HG03097 (cell line): ENCODE results near the gene KIAA1614.
"Not testable (repeated sequence)": the region's sequence is repeated elsewhere in the genome, so short reads cannot be mapped to it uniquely, and the experiment has no call there.

ENCODE experiments used
- ATAC-seq: cut with Tn5 transposase; IDR thresholded peaks from one replicate; pipeline ENCODE4 v1.9.1; 2021; ENCODE audit not compliant: unreplicated experiment, low FRiP score

KIAA1614 gene

GRCh38 chr1:180954005-180954800, 41.5 kb downstream of the KIAA1614 start:
- ATAC-seq: no peak

GRCh38 chr1:180954801-180955165, 42.1 kb downstream of the KIAA1614 start:
- ATAC-seq: no peak

GRCh38 chr1:180956028-180956640, 43.4 kb downstream of the KIAA1614 start:
- no peak for ATAC-seq

DNA sequence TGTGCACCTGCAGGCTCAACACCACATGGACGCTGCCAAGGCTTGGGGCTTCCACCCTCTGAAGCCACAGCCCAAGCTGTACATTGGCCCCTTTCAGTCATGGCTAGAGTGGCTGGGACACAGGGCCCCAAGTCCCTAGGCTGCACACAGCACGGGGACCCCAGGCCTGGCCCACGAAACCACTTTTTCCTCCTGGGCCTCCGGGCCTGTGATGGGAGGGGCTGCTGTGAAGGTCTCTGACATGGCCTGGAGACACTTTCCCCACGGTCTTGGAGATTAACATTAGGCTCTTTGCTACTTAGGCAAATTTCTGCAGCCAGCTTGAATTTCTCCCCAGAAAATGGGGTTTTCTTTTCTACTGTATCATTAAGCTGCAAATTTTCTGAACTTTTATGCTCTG, 46.9 kb downstream of the KIAA1614 start:
- not testable (repeated sequence) for ATAC-seq

GRCh38 chr1:180961622-180962021, 48.9 kb downstream of the KIAA1614 start:
- ATAC-seq: no peak

DNA sequence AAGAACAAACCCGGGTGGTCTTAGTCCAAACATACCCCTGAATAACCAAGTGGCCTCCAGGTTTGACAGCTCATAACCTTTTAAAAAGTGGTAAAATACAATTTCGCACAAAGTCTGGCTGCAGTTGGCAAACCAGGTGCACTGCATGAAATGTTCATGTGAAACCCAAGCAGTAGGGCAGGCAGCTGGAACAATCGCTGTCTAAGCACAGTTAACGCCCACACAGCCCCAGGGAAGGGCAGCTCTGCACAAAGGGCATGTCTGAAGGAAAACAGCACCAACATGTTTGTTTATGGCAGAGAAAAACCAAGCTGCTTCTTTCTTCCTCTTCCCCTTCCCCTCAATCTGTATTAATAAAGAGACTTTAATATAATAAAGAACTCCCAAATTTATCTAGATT, 49.5 kb downstream of the KIAA1614 start:
- ATAC-seq: no peak

- no peak for ATAC-seq
Measured at GRCh38 chr1:180964056-180964455, 51.4 kb downstream of the KIAA1614 start.

DNA sequence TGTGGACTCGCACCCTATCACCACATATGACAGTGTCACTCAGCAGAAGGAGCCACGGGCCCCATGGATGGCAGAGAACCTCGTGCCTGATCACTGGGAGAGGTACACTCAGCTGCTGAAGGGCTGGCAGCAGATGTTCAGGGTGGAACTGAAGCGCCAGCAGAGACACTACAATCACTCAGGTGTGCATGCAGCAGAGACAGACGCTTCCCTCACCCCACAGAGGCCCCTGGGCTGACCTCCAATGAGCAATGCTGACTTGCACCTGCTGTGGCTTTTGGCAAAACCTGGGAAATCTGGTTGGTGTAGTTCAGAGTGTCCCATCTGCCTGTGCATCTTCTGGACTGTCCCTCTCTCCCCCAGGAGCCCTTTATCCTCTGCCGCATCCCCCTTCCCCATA, 51.9 kb downstream of the KIAA1614 start:
- no peak for ATAC-seq

GRCh38 chr1:180966312-180966711, 53.6 kb downstream of the KIAA1614 start:
- no peak for ATAC-seq

- no peak for ATAC-seq
Measured at GRCh38 chr1:180966744-180967536, 54.2 kb downstream of the KIAA1614 start.

DNA sequence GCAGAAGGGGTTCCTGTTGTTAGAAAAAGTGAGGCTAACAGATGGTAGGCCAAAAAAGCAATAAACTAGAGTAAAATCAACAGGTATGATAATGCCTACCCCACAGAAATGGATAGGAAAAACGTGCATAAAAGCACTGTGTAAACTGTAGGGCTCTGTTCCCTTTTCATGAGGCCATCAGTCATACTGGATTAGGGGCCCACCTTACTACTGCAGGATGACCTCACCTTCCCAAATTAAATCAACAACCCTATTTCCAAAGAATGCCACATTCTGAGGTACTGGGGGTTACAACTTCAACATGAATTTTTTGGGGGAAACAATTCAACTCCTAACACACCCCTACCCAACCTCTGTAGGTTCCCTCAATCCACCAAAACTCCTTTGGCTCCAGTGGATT, 54.9 kb downstream of the KIAA1614 start:
- no peak for ATAC-seq

DNA sequence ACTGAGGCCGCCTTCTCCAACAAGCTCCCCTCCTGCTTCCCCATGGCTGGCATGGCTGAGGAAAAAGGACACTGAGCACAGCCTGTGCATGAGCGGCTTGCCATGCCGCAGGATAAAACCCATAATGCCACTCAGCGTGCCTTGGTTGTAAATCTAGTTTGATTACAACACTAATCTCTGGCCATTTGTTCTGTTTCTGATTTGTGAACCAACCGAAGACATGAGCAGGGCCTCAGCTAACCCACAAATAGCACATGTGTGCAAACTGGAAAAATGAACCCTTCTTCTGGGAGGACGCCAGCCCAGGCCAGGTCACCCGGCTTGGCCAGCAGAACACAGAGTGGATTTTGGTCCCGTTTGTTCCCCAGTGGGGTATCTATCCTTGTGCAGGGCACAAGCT, 56.1 kb downstream of the KIAA1614 start:
- not testable (repeated sequence) for ATAC-seq

DNA sequence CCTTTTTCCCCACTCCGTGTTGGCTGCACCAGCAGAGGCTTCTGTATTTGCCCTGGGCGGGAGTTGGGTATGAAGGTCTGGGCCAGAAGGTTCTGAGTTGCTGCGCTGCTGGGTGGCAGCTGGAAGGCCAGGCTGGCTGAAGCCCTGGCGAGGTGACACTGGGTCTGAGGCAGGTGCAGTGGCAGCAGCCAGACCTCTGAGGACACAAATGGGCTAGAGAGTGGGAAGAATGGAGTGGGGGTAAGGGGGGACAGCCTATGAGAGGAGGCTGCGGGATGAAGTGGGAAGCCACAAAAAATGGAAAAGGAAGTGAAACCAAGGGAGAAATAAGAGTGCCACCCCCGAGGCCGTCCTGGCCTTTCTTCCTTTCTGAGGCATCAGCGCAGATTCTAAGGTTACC, 56.7 kb downstream of the KIAA1614 start:
- ATAC-seq: no peak

DNA sequence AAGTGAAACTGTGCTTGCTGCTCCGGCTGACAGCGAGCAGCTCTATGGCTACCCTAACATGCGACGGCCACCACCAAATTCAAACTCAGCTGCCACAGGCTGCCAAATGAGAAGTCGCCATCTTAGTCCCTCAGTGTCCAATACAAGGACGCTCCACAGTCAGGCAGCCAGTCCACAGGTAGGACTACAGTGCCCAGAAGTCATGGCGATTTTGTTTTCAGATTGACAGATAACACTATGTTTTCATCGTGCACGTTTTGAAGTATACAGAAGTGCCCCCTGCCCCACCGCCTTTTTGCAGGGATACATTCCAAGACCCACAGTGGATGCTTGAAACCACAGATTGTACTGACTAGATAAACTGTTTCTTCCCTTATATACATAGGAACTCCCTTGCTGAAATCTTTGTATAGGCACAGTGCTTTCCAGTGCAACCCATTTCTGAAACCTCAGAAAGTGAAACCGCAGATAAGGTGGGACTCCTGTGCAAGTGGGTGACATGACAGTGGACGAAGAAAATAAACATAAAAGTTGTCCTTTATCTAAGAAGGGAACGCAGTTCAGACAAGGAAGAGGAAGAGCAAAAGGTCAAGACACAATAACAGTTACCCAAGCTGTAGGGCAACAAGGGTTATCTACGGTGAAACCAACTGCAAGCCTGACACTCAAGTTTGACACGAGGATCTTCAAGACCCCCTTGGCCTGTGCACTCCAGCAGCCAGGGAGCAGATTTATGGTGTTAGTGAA, 57.8 kb downstream of the KIAA1614 start:
- no peak for ATAC-seq

GRCh38 chr1:180971273-180971997, 58.7 kb downstream of the KIAA1614 start:
- no peak for ATAC-seq

GRCh38 chr1:180973369-180973768, 60.7 kb downstream of the KIAA1614 start:
- ATAC-seq: no peak

- no peak for ATAC-seq
Measured at GRCh38 chr1:180974236-180974635, 61.5 kb downstream of the KIAA1614 start.

DNA sequence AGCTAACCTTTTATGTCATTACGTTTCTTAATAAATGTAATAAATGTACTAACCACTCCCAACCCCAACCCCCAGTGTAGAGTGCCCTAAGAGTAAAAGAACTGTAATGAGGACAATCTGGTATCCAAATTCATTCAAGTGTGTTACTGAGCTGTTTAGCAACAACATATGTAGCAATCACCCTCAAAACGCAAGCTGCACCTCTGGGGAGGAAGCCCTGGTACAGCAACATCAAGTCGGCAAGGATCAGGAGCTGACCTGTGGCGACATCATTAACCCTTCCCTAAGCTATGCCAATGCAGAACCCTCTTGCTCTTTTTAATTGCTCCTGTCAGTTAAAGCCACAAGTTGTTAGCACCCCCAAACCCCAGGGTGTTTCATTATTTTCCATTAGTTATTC, 62.9 kb downstream of the KIAA1614 start:
- no peak for ATAC-seq

- no peak for ATAC-seq
Measured at GRCh38 chr1:180976191-180976590, 63.5 kb downstream of the KIAA1614 start.

DNA sequence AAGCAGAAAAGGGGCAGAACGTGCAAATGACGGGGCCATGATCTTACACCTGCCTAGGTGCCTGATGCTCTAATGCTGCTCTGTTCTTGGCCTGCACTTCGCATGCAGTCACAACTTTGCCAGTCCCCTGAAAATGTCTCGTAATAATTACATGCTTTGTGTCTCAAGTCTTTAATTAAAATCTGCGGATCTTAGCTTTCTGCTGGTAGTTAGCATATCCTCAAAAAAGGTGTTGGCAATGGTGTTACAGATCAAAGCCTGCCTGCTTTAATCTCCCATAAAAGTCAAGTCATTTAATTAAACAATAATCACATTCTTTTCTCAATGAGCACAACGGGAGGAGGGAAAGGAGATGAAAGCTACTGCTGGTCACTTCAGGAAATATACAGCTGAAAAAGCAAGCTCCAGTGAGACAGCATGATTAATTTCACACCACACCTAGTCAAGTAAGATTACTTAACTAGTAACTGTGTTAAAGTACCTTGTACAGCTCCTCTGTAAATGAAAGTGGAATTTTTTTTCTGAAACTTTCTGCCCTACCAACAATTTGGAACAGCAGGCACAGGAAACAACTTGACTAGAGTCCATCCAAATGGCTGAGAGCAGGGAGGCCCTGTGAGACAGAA, 64.1 kb downstream of the KIAA1614 start:
- ATAC-seq: no peak
